ENCODE results near the gene HOXB3. TPM values are rescaled to one million over a fixed set of nuclear protein-coding genes. Genes with fewer than 3 reads are reported as not detected.
A peak's percentile ranks its signal among the peaks of the same experiment; 100 is the strongest.

HOXB3 gene
- total and polyA plus RNA-seq, 2 of the 13 experiments (the other 11 are each of a cell fraction or from before 2014, with no cell fraction given): not detected

GRCh38 chr17:48510761-48511604 lies 79.1 kb downstream of the HOXB3 start:
- BruUV-seq (replicated peaks): no TSS peak
- Histone ChIP-seq H3K9me3 (ENCODE audit: low read length) (no peaks in the 10 kb centered on the region), H3K4me2 (ENCODE audit: low read depth, low read length) (no peak overlapping the region), H3K27me3 (ENCODE audit: control insufficient read depth in 1 of 2, insufficient read depth in 2 of 2, low read length in 2 of 2) (peaks cover 0 to 16% of the 10 kb centered on the region in 2 experiments; a peak in 2 of 5 replicates), H2AFZ (ENCODE audit: low read length) (no peak overlapping the region), H3K79me2 (ENCODE audit: insufficient read depth, low read length) (no peaks in the 10 kb centered on the region), H3K27ac (ENCODE audit: extremely low read length, insufficient read depth, low read length) (no peak overlapping the region), H3K36me3 (replicated peaks in 1 of 2; ENCODE audit: control insufficient read depth in 1 of 2, insufficient read depth in 2 of 2, low read length in 2 of 2) (no peaks in the 10 kb centered on the region), H3K9ac (ENCODE audit: insufficient read depth, low read depth, low read length) (no peak overlapping the region), H4K20me1 (ENCODE audit: insufficient read depth, low read length) (no peaks in the 10 kb centered on the region), H3K4me1 (ENCODE audit: insufficient read depth, low read length) (no peaks in the 10 kb centered on the region), H3K4me3 (replicated peaks in 1 of 3; ENCODE audit: insufficient read depth in 1 of 3, low read depth in 2 of 3, low read length in 3 of 3) (no peak overlapping the region)
- CTCF ChIA-PET (ENCODE audit: low intra/inter-chr PET ratio, low total read pairs): no interaction called here
- DNase-seq (ENCODE audit: low spot score) (no peak), ATAC-seq (no peak), FAIRE-seq (no peak)
- TF ChIP-seq IKZF4 (CRISPR knock-in tag; IDR thresholded peaks at IDR 0.05; ENCODE audit: borderline replicate concordance, low read depth, not compliant biosample characterization) (no peak), ZZZ3 (CRISPR knock-in tag; IDR thresholded peaks at IDR 0.05; ENCODE audit: borderline replicate concordance) (no peak), GPBP1L1 (CRISPR knock-in tag; IDR thresholded peaks at IDR 0.05) (no peak), CEBPB (IDR thresholded peaks at IDR 0.05; ENCODE audit: borderline replicate concordance, low read depth, low read length) (0 out of 2 replicates have a peak, but pooled peaks have one; percentile 20), NRL (CRISPR knock-in tag; IDR thresholded peaks at IDR 0.05; ENCODE audit: borderline replicate concordance) (no peak), SETDB1 (CRISPR knock-in tag; IDR thresholded peaks at IDR 0.05; ENCODE audit: borderline replicate concordance) (no peak), MLXIP (CRISPR knock-in tag; IDR thresholded peaks at IDR 0.05; ENCODE audit: borderline replicate concordance) (no peak)
- in situ Hi-C loops (cut with HindIII; ENCODE audit: extremely low pct_ligation_motif_present, low pct_unique_long_range_greater_than_20kb) (no loop called here), intact Hi-C loops (cut with micrococcal nuclease; ENCODE audit: unreplicated experiment) (no loop called here)
- 20% methylated on average over 7 of the region's 7 CpGs for WGBS (ENCODE audit: low lambda C conversion rate)
- POLR2A ChIA-PET: no interaction called here
